GM19463 (cell line): ENCODE data around the gene SMARCC2.

Experiments
- ATAC-seq: cut with Tn5 transposase; IDR thresholded peaks from one replicate; pipeline ENCODE4 v1.9.1; 2021; ENCODE audit warnings: mild to moderate bottlenecking, moderate library complexity; ENCODE audit not compliant: unreplicated experiment

The SMARCC2 gene

DNA sequence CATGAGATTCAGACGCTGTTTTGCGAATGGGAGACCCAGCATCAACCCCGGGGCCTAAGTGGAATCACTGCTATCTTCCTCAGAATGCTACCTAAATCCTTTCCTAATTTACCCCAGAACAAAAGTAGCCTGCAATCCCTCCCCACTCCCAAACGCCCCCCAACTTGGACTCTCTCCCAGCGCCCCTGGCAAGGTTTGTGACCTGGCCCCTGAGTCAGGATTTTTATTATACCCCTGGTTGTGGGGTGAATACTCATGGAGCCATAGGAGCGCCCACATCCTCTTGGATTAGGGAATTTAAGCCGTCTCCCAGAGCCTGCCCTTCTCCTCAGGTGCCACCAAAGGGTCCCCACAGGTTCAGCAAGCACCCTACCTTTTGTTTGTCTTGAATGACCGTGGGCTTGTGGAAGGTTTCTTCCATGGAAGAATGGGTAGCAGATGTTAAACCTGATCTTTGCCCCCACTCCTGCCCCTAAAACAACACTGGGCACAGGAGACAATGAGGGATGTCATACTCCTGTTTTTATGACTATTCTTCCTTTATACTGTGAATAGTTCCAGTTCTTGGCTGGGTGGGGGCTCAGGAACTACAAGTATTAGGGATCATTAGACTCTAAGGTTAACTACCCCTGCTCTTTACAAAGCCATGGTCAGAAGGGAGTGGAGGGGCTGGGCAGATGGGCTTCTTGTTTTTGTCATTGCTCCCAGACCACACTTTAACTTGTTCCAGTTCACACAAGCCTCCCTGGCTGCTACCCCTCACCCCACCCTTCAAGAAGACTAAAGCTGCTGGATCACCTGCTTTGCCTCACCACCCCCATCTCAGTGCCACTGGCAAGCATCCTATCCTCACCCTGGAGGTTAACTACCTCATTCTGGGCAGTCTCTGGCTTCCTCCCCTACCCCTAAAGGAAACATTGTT, 36.3 kb downstream of the SMARCC2 start:
- ATAC-seq = no peak

DNA sequence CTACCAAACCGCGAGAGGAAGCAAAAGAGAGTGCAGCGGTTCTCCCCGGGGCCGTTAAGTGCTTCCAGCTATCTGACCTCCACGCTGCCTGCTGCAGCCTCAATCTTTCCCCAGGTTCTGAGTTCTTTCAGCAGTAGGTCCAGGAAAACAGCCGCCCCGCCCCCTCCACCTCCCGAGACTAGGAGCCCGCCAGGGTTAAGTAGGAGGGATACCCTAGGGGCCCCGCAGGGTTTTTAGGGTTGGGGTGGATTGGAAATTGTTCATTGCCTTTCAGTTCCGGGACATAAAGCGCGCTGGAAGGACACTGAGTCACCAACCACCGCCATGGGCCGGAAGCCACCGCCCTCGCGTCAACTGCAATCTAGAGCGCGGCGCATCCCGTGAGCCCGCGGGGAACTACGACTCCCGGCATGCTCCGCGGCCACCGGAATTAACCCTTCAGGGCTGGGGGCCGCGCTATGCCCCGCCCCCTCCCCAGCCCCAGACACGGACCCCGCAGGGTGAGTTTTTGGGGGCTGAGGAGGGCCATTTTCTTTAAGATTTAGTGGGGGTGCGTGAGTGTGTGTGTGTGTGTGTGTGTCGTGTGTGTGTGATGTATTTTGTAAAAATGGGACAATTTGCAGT, 37.0 kb downstream of the SMARCC2 start, which contains the start of gene MYL6B:
Gene MYL6B, plus strand, starts transcription at position 456 of the 624 bp plus-strand sequence. CDS start 1,332 bp downstream, outside the sequence.
- peak; percentile 91 for ATAC-seq

DNA sequence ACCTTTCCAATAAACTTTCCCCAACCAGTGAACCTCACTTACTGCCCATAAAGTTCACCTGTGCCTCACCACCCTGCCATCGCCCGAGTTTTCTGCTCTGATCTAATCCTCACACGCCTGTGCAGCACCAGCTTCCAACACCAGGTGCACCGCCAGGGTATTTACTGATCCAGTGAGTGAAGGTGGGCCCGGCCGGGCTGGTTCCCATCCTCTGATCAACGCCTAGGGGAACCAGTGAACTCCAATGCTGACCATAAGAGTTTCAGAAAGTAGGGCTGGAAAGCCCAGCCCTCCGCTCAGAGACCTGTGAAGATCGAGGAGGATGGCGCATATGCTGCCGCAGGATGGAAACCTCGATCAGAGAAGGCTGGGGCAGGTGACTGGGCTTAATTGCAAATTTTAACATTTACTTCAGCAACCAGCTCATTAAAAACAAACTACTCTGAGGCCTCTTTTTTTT, 37.6 kb downstream of the SMARCC2 start:
- peak; percentile 60 for ATAC-seq

DNA sequence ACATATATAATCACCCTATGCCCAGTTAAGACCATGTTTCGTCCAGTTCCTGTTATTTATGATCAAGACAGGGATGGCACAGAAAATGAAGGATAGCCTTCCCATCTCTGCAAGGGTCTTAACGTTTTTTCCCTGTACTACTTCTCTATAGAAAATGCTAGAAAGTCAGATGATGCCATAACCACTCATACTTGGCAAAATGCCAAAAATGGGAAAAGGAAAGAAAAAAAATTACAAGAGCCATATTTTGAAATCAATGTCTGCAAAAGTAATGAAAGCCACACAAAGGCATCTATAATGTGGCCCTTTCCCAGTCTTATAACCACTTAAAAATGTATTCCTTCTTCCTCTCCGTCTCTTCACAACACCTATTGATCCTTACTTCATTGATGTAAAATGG, 38.7 kb downstream of the SMARCC2 start:
- no peak for ATAC-seq

DNA sequence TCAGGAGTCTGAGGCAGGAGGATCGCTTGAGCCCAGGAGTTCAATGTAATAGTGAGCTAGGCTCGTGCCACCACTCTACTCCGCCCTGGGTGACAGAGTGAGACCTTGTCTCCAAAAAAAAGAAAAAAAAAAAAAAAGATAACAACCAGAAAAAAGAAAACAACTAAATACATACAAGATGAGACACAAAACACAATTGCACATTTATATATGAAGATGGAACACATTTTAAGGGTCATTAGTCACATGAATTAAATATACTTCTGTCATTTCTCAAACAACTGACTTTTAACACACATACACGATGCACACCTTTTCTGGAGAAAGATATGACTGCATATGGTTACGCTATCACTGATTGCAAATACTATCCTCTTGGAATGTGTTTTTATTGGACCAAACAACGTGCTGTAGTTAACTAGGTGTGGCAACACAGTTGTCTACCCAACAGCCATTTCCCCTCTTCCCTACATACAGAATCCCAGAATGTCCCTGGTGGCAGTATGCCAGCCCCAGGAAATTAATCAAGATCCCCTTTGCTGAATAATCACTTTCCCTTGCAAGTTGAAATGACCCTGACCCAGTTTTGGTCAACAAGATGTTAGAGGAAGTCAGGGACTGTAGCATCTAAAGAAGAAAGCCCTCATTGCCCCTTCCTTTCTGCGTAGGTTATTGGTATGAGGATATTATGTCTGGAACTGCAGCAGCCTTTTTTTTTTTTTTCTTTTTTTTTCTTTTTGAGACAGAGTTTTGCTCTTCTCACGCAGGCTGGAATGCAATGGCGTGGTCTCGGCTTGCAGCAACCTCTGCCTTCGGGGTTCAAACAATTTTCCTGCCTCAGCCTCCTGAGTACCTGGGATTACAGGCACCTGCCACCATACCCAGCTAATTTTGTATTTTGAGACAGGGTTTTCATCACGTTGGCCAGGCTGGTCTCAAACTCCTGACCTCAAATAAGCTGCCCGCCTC, 42.5 kb downstream of the SMARCC2 start:
- ATAC-seq = no peak

DNA sequence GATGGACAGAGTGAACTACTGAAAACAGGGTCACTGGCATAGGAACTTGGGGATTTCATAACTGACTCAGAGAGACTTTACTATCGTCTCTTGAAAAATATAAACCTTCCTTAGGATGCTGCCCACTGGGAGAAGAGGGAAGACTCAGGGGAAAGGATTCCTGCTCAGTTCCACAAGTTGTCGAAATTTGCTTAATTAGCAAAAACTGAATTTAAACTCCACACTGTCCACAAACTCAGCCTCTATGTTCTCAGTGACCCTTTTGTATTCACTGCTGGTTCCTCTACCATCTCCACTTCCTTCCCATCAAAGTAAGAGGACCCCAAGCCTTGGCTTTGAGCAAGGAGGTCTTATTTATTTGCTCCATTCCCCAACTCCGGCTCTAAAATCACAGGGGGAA, 44.1 kb downstream of the SMARCC2 start:
- no peak for ATAC-seq

DNA sequence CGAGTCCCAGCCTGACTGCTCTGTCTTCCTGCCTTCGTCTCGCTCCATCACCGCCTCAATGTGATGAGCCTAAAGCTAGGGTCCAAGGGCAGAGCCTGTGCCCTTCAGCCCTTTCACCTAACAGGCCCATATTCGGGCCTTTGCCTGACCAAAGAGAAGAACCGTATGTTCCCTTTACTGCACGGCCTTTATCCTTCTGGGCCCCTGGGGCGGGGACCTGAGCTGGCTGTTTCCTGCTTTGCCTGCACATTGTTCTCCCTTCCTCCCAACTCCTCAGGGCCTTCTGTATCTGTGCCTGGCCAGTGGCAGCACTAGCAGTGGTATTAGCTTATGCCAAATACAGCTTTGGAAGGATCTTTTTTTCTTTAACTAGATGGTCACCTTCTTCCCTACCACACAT, 45.4 kb downstream of the SMARCC2 start:
- no peak for ATAC-seq

DNA sequence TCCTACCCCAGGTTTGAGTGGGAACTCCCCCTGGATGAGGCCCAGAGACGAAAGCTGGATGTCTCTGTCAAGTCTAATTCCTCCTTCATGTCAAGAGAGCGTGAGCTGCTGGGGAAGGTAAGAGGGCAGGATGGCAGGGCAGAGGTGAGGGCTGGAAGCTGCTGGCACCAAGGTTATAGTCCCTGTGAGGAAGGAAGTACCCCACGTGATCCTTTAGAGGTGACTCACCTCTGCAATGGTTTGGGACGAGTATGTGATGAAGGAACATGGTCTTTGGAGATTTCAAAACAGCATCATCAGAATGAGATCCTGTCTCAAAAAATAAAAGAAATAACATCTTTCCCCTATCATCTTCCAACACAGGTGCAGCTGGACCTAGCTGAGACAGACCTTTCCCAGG, 46.1 kb downstream of the SMARCC2 start:
- no peak for ATAC-seq

DNA sequence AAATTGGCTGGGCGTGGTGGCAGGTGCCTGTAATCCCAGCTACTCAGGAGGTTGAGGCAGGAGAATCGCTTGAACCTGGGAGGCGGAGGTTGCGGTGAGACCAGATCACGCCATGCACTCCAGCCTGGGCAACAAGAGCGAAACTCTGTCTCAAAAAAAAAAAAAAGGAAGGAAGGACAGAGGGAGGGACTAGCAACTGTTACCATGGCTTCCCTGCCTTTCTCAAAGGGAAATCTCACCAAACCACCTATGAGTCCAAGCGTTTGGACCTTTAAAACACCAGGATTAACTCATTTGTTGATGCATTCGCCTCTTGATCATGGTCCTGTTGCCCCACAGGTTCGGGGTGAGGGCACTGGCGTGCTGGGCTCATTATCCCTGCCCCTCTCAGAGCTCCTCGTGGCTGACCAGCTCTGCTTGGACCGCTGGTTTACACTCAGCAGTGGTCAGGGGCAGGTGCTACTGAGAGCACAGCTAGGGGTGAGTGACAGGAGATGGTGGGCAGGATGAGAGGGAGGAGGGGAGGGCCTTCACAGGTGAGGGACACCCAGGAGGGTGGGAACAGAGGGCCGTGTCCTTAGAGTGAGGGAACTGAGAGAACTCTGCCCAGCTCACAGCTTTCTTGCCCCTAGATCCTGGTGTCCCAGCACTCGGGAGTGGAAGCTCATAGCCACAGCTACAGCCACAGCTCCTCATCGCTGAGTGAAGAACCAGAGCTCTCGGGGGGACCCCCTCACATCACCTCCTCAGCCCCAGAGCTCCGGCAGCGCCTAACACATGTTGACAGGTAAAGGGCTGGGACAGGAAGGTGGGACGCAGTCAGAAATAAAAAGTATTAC, 47.1 kb downstream of the SMARCC2 start:
- no peak for ATAC-seq

DNA sequence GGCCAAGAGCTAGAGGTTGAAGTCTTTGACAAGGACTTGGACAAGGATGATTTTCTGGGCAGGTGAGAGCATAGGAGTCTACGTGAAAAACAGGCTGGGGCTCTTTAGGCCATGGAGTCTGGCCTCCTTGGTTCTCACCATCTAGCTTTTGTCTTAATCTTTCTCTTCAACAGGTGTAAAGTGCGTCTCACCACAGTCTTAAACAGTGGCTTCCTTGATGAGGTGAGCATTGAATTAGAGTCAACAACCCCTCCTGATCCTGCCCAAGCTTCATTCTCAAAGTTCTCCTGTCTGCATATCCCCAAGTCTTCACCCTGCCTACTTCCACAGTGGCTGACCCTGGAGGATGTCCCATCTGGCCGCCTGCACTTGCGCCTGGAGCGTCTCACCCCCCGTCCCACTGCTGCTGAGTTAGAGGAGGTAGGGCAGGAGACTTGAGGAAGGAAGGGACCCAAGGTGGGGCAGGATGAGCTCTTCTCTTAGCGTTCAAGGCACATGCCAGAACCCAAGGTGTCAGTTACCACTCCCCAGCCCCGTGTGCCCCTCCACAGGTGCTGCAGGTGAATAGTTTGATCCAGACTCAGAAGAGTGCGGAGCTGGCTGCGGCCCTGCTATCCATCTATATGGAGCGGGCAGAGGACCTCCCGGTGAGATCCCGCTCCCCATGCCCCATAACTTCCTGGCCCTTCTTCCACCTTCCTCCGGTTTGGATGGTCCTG, 51.3 kb downstream of the SMARCC2 start:
- no peak for ATAC-seq

DNA sequence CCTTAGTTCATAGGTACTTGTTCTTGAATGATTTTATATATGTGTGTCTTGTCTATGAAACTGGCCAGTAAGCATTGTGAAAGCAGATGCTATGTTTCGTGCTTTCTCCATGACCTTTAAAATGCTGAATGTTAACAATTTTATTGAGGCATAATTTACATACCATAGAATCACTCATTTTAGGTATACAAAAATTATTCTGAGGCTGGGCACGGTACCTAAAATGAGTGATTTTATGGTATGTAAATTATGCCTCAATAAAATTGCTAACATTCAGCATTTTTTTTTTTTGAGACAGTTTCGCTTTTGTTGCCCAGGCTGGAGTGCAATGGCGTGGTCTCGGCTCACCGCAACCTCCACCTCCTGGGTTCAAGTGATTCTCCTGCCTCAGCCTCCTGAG, 54.4 kb downstream of the SMARCC2 start:
- no peak for ATAC-seq

DNA sequence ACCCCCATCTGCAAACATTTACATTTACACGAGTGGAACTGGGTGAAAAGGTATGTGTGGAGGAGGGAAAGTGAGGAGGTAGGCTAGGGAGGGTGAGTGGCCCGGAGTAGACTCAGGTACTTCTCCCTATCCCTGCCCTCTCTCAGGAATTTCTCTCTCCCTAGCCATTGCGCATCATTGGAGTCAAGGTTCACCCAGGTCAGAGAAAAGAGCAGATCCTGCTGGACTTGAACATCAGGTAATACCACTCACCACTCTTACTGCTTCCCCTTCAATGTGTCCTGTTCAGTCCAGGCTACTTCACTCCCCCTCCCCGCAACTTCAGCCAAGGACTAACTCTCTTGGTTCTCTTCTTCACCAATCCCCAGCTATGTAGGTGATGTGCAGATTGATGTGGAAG, 58.4 kb downstream of the SMARCC2 start:
- ATAC-seq = no peak

DNA sequence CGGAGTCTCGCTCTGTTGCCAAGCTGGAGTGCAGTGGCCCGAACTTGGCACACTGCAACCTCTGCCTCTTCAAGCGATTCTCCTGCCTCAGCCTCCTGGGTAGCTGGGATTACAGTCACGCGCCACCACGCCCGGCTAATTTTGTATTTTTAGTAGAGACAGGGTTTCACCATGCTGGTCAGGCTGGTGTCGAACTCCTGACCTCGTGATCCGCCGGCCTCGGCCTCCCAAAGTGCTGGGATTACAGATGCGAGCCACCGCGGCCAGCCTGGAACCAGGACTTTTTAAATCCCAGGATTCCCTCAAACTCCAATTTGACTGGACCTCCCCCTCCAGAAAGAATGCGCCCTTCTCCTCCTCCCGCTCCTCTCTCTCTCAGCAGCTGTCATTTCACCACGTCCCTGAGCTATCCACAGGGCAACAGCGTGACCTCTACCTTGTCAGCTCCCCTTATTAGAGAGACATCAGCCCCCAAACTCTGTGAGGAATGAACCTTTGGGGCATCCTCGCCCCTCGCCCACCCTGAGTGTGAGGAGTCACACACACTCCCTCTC, 59.3 kb downstream of the SMARCC2 start:
- no peak for ATAC-seq

DNA sequence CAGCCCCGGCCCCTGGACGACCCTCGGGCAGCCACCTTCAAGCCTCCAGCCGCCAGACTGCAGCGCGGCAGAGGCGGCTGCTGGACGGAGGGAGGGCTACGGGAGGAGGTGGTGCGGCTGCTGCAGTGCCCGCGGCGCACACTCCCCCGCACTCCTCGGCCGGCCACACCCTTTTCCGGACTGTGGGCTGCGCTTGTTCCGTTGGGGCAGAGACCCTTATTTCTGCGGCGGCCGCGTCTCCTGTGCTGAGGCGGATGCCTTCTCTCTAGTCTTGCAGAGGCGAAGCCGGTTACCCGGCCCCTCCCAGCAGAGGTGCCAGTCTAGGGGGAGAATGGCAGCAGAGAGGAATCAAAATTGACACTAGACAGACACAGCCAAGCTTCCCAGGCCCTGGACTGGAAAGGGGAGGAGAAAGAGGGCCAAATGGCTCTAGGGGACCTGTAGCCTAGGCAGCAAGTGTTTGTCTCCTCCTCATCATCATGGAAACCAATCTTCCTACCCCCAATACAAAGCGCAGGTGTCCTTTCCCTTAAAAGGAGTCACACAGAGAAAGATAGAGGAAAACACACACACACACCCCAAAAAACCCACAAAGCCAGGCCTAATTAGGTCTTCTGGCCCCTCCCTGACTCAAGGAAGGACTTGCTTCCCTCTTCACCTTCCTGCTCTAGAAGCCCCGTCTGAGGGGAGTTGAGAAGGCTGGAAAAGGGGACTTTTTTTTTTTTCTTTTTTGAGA, 59.9 kb downstream of the SMARCC2 start:
- peak; percentile 33 for ATAC-seq

DNA sequence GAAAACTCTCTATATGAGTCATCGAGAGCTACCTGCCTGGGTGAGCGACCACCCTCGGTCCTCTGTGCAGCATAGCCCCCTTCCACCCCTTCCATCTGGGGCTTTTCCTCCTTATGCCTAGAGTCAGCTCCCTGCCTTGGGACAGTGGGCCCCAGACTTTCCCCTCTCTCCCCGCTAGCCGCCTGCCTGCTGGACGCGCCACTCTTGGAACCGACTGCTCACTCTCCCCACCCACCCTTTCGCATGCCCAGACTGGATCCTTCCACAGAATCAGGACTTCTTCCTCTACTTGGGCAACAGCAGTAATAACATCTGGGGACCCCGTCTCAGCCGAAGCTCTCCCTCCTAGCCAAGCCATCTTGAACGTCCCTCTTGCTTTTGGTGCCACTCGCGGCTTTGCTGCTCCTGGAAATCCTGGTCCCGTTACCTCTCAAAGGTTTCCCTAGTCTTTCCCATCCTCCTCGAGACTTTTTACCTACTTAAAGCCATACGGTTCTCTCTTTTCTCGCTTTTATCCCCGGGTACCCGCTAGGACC, 60.5 kb downstream of the SMARCC2 start:
- no peak for ATAC-seq

DNA sequence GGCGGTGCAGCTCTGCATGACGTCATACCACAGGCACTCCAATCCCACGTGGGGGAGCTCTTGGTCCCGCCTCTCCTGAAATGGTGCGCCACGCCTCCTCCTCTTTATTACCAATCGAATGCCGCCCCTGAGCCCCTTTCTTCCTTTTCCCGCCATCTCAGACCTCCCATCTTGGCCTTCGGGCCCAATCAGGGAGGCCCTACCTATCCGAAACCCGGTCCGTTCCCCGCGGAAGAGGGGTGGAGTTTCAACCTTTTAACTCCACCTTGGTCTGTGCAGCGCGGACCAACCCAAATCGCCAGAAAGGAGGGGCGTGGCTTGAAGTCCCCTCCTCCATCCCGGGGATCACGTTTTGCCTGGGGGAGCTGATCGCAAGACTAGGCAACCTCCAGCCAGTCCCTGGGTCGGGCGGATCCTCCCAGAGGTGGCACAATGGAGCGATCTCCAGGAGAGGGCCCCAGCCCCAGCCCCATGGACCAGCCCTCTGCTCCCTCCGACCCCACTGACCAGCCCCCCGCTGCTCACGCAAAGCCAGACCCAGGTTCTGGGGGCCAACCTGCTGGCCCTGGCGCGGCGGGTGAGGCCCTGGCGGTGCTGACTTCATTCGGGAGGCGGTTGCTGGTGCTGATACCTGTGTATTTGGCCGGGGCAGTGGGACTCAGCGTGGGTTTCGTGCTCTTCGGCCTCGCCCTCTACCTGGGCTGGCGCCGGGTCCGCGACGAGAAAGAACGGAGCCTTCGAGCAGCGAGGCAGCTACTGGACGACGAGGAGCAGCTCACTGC, 61.2 kb downstream of the SMARCC2 start, which contains the start of gene ESYT1:
Gene ESYT1, plus strand, starts transcription at position 380 of the 782 bp plus-strand sequence. Its CDS starts 53 bp downstream, at position 433.
- peak; percentile 88 for ATAC-seq

DNA sequence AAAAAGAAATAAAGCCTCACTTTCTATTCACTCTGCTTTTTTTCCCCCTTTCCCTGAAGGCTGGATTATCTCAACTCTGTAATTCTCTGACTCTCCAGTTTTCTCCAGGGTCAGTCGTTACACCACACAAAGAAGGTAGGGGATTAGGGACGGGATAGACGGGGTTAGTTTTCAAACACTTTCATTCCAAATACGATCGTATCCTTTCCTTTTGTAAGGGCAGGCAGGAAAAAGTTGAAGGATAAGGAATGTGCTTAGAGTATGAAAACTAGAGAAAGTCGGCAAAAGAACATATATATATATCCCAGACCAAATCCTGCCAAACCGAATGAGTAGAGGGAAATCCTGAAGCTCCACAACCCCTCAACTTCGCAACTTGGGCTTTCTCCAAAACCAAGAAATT, 61.8 kb downstream of the SMARCC2 start:
- ATAC-seq = no peak
